Measurements from ENCODE around the gene BBLN.

Gene BBLN

GRCh38 chr9:128151309-128152132 is 8.5 kb upstream of the BBLN start:
- intact Hi-C loops (cut with DNase I; ENCODE audit: low total_unique reads): no loop called here
- peak in 1 of 2 donors; percentile 60 for DNase-seq

GRCh38 chr9:128152133-128153059 is 7.7 kb upstream of the BBLN start:
- H3K9me3 ChIP-seq: no peaks in the 10 kb centered on the region
- no peaks in the 10 kb centered on the region for H3K36me3 ChIP-seq
- no peaks in the 10 kb centered on the region for H3K27me3 ChIP-seq
- H3K27ac ChIP-seq: no peak overlapping the region
- no peak overlapping the region for H3K4me3 ChIP-seq
- peaks cover 0 to 12% (median 0%) of the 10 kb centered on the region in 4 donors for H3K4me1 ChIP-seq
- TF ChIP-seq, protein P1, sequence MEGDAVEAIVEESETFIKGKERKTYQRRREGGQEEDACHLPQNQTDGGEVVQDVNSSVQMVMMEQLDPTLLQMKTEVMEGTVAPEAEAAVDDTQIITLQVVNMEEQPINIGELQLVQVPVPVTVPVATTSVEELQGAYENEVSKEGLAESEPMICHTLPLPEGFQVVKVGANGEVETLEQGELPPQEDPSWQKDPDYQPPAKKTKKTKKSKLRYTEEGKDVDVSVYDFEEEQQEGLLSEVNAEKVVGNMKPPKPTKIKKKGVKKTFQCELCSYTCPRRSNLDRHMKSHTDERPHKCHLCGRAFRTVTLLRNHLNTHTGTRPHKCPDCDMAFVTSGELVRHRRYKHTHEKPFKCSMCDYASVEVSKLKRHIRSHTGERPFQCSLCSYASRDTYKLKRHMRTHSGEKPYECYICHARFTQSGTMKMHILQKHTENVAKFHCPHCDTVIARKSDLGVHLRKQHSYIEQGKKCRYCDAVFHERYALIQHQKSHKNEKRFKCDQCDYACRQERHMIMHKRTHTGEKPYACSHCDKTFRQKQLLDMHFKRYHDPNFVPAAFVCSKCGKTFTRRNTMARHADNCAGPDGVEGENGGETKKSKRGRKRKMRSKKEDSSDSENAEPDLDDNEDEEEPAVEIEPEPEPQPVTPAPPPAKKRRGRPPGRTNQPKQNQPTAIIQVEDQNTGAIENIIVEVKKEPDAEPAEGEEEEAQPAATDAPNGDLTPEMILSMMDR (IDR thresholded peaks at IDR 0.05): no peak
- intact Hi-C loops (cut with DNase I; ENCODE audit: low total_unique reads): no loop called here
- DNase-seq: peak in 1 of 2 donors; percentile 55

More at GRCh38 chr9:128151309-128152132, 8.5 kb upstream of the BBLN start:
- Histone ChIP-seq H3K27ac (no peak overlapping the region), H3K36me3 (no peaks in the 10 kb centered on the region), H3K4me3 (no peak overlapping the region), H3K27me3 (no peaks in the 10 kb centered on the region), H3K9me3 (no peaks in the 10 kb centered on the region), H3K4me1 (peaks cover 0 to 12% (median 0%) of the 10 kb centered on the region in 4 donors)
- TF ChIP-seq, protein P1 (IDR thresholded peaks at IDR 0.05): no peak

GRCh38 chr9:128153060-128153946 is 6.8 kb upstream of the BBLN start:
- no peaks in the 10 kb centered on the region for H3K36me3 ChIP-seq
- H3K4me3 ChIP-seq: no peak overlapping the region
- no peak for DNase-seq
- intact Hi-C loops (cut with DNase I; ENCODE audit: low total_unique reads): no loop called here
- no peak overlapping the region for H3K27ac ChIP-seq
- TF ChIP-seq, protein P1 (IDR thresholded peaks at IDR 0.05): no peak
- no peaks in the 10 kb centered on the region for H3K27me3 ChIP-seq
- no peaks in the 10 kb centered on the region for H3K9me3 ChIP-seq
- H3K4me1 ChIP-seq: peaks cover 0 to 11% (median 0%) of the 10 kb centered on the region in 4 donors

DNA sequence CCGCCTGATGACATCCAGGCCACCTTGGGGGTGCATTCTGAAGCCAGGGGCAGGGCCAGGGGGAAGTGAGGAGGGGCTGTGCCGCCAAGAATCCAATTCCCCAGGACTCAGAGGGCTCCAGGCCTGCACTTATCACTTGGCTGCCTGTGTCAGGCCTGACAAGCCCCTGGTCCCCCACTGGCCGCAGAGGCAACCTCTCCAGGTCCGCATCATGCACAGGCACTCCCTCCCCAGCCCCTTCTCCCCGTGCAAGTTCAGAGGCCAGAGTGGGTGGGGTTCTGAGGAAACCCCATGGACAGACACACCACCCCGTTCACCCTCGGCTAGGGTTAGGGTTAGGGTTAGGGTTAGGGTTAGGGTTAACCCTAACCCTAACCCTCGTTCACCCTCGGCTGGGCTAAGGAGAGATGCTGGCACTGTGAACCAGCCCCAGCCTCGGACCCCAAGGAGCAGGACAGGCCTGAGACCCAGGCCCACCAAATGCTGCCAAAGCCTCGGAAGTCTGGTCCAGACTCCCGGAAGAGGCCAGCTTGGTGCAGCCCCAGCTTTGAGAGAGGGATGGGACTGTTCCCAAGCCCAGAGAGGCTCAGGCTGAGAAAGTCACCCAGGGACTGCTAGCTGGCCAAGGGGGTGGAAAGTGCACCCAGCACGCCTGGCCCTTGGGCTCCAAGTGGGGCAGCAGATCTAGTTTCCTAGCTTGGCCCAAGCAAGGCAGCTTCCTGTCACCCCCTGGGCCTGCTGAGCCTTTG is 5.9 kb upstream of the BBLN start:
- Histone ChIP-seq H3K4me1 (peaks cover 0 to 4% (median 0%) of the 10 kb centered on the region in 4 donors), H3K4me3 (no peak overlapping the region), H3K27ac (no peak overlapping the region), H3K27me3 (no peaks in the 10 kb centered on the region), H3K9me3 (no peaks in the 10 kb centered on the region), H3K36me3 (no peaks in the 10 kb centered on the region)
- DNase-seq: no peak
- TF ChIP-seq, protein P1 (IDR thresholded peaks at IDR 0.05): no peak
- intact Hi-C loops (cut with DNase I; ENCODE audit: low total_unique reads): no loop called here

All from tibial artery (tissue), 4 donors.